Measurements from ENCODE around the gene RAD18. TPM values are rescaled to one million over a fixed set of nuclear protein-coding genes. Genes with fewer than 3 reads are reported as not detected.

RAD18 gene
- total and polyA plus RNA-seq, 9 of the 15 experiments (the other 6 are each of a cell fraction or from before 2014, with no cell fraction given): 19.2 to 49.4 (median 34.4) TPM

DNA sequence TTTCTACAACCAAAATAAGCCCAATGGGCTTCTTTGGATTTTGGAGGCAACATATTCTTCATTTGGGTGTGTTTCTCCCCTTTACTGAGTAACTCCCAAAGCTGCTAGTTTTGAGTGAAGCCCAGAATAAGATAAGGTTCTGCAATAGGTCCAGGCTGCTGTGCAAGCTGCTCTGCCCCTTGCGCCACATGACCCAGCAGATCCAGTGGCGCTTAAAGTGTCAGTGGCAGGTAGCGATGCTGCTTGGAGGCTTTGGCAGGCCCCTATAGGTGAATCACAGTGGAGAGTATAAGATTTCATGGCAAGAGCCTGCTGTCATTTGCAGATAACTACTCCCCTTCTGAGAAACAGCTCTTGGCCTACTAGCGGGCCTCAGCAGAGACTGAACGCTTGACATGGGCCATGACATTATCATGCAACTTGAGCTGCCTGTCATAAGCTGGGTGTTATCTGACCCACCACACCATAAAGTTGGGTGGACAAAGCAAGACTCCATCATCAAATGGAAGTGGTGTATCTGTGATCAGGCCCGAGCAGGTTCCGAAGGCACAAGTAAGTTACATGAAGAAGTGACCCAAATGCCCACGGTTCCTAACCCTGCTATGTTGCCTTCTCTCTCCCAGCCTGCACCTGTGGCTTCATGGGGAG lies 105.4 kb downstream of the RAD18 start (continued):
- no peak for TF ChIP-seq AFF1 (IDR thresholded peaks at IDR 0.05; ENCODE audit: low read depth in 1 of 2, partially characterized antibody in 2 of 2)
- no peak for TF ChIP-seq ZNF444 (CRISPR knock-in tag; IDR thresholded peaks at IDR 0.05)
- no peak for TF ChIP-seq BRCA1 (IDR thresholded peaks at IDR 0.05)
- TF ChIP-seq BRCA1 (CRISPR knock-in tag; IDR thresholded peaks at IDR 0.05): no peak
- TF ChIP-seq ZNF282 (CRISPR knock-in tag; IDR thresholded peaks at IDR 0.05): no peak
- no peak; the same call in 1 of the 2 replicates for TF ChIP-seq RB1 (IDR thresholded peaks at IDR 0.05; ENCODE audit: low read depth)
- TF ChIP-seq SIX5 (IDR thresholded peaks at IDR 0.05; ENCODE audit: borderline replicate concordance in 1 of 2, insufficient read depth in 1 of 2, low read depth in 1 of 2, low read length in 2 of 2): no peak
- TF ChIP-seq TEAD1 (CRISPR knock-in tag; IDR thresholded peaks at IDR 0.05): peak in 1 of 2 experiments; percentile 63; a peak in 1 of 4 replicates
- TF ChIP-seq ZMIZ1 (IDR thresholded peaks at IDR 0.05; ENCODE audit: low read depth in 2 of 2, low read length in 2 of 2): peak in 1 of 2 experiments; percentile 76; a peak in 1 of 4 replicates
- TF ChIP-seq ZNF551 (CRISPR knock-in tag; IDR thresholded peaks at IDR 0.05): no peak
- no peak for TF ChIP-seq HCFC1 (IDR thresholded peaks at IDR 0.05; ENCODE audit: low read depth, low read length)
- TF ChIP-seq FOS (IDR thresholded peaks at IDR 0.05; ENCODE audit: extremely low read depth, insufficient read length): no peak
- TF ChIP-seq PCBP1 (IDR thresholded peaks at IDR 0.05; ENCODE audit: low read depth, low read length, poor library complexity, severe bottlenecking): no peak
- TF ChIP-seq KHSRP (IDR thresholded peaks at IDR 0.05): peak; percentile 20; the same call in 1 of the 2 replicates
- no peak for TF ChIP-seq POLR2AphosphoS2 (IDR thresholded peaks at IDR 0.05; ENCODE audit: low read length)
- TF ChIP-seq ZNF668 (CRISPR knock-in tag; IDR thresholded peaks at IDR 0.05): no peak
- TF ChIP-seq BHLHE40 (IDR thresholded peaks at IDR 0.05; ENCODE audit: low read length): no peak; the same call in 1 of the 2 replicates
- TF ChIP-seq HBP1 (CRISPR knock-in tag; IDR thresholded peaks at IDR 0.05): no peak
- TF ChIP-seq NCOA4 (IDR thresholded peaks at IDR 0.05; ENCODE audit: partially characterized antibody): no peak
- peak; percentile 80 for TF ChIP-seq PHB2 (IDR thresholded peaks at IDR 0.05; ENCODE audit: low read depth)
